HG03159 (cell line): ENCODE data around the gene DGKQ.
"Not testable (repeated sequence)": the region's sequence is repeated elsewhere in the genome, so short reads cannot be mapped to it uniquely, and the experiment has no call there.

Experiments
- ATAC-seq: cut with Tn5 transposase; IDR thresholded peaks from one replicate; pipeline ENCODE4 v1.9.1; 2021; ENCODE audit warnings: mild to moderate bottlenecking, moderate library complexity; ENCODE audit not compliant: unreplicated experiment

The DGKQ gene

GRCh38 chr4:929096-929765 is 44.1 kb downstream of the DGKQ start:
- ATAC-seq = no peak

DNA sequence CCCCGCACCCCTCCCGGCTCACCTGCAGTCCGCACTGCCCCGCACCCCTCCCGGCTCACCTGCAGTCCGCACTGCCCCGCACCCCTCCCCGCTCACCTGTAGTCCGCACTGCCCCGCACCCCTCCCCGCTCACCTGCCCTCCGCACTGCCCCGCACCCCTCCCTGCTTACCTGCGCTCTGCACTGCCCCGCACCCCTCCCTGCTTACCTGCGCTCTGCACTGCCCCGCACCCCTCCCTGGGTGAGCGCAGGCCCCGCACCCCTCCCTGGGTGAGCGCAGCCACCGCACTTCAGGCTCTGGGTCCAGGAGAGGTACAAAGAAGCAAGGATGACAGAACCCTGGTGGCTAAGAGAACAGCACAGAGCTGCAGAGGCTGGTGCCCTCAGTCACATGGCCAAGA is 45.8 kb downstream of the DGKQ start:
- ATAC-seq = not testable (repeated sequence)

GRCh38 chr4:926538-926937 is 46.8 kb downstream of the DGKQ start:
- ATAC-seq = no peak

DNA sequence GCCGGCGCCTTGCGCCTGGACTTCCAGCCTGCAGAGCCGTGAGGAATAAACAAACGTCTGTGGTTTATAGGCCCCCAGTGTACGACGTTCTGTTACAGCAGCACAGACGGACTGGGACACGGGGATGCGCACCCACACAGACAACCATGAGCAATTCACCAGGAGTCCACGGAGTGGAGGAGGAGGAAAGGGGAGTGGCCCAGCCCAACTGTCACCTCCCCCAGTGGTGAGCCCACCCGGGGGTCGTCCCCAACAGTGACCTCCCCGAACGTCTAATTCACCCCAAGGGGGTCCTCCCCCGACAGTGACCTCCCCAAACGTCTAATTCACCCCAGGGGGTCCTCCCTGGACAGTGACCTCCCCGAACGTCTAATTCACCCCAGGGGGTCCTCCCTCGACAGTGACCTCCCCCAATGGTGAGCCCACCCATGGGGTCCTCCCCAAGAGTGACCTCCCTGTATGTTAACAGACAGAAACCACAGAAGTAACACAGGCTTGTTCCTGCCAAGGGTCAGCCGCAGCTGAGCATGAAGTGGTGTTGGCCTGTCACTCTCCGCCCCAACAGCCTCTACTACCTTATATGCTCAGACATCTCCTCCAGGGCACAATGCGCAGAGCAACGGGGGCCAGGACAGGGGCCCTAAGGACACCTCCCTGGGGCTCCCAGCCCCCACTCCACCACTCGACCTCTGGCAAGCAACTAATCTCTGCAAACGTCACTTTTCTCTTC is 47.4 kb downstream of the DGKQ start:
- no peak for ATAC-seq

GRCh38 chr4:925171-925570 is 48.2 kb downstream of the DGKQ start:
- no peak for ATAC-seq

- peak; percentile 45 for ATAC-seq
Observed at GRCh38 chr4:924107-925096, 49.0 kb downstream of the DGKQ start.

- peak; percentile 64 for ATAC-seq
Observed at GRCh38 chr4:921830-922331, 51.5 kb downstream of the DGKQ start.

DNA sequence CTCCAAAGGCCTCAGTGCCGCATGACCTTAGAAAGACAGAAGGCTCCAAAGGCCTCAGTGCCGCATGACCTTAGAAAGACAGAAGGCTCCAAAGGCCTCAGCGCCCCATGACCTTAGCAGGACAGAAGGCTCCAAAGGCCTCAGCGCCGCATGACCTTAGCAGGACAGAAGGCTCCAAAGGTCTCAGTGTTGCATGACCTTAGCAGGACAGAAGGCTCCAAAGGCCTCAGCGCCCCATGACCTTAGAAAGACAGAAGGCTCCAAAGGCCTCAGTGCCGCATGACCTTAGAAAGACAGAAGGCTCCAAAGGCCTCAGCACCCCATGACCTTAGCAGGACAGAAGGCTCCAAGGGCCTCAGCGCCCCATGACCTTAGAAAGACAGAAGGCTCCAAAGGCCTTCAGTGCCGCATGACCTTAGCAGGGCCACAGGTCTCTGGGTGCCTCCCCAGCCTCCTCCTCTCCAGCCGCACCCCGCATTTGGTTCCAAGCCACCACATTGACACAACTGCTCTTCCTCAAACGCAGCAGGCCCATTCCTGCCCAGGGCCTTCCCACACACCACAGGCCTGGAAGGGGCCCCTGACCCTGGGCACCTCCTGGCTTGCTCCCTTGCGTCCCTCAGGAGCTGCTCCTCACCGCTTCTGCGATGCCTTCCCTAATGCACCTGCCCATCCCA is 54.2 kb downstream of the DGKQ start:
- not testable (repeated sequence) for ATAC-seq

DNA sequence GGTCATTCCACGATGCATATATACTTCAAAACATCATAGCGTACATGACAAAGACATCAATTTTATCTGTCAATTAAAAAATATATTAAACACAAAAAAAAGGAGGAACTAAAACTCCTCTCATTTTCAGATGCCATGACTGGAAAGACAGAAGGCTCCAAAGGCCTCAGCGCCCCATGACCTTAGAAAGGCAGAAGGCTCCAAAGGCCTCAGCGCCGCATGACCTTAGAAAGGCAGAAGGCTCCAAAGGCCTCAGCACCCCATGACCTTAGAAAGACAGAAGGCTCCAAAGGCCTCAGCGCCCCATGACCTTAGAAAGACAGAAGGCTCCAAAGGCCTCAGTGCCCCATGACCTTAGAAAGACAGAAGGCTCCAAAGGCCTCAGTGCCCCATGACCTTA is 54.8 kb downstream of the DGKQ start:
- not testable (repeated sequence) for ATAC-seq

GRCh38 chr4:917992-918391 is 55.4 kb downstream of the DGKQ start:
- no peak for ATAC-seq

DNA sequence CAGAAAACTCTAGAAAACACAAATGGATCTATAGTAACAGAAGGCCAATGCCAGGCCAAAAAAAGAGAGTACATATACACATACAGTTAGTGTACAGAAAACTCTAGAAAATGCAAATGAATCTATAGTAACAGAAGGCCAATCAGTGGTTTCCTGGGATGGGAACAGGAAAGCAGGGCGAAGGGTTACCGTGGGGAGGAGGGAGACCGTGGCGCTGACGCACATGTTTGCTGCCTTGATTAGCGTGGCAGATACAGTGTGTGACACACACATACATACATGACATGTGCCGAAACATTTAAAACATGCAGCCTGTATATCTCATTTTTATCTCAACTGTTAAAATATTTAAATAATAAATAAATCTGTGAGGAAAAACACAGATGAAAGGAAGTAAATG is 55.9 kb downstream of the DGKQ start:
- ATAC-seq = no peak

GRCh38 chr4:915595-915994 is 57.8 kb downstream of the DGKQ start:
- no peak for ATAC-seq

GRCh38 chr4:915041-915474 is 58.3 kb downstream of the DGKQ start:
- no peak for ATAC-seq

DNA sequence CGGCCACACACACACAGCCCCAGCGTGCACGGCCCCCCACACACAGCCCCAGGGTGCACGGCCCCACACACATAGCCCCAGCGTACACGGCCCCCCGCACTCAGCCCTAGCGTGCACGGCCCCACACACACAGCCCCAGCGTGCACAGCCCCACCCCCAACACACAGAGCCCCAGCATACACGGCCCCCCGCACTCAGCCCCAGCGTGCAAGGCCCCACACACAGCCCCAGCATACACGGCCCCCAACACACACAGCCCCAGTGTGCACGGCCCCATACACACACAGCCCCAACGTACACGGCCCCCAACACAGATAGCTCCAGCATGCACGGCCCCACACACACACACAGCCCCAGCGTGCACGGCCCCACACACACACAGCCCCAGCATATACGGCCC is 58.8 kb downstream of the DGKQ start:
- ATAC-seq = no peak

DNA sequence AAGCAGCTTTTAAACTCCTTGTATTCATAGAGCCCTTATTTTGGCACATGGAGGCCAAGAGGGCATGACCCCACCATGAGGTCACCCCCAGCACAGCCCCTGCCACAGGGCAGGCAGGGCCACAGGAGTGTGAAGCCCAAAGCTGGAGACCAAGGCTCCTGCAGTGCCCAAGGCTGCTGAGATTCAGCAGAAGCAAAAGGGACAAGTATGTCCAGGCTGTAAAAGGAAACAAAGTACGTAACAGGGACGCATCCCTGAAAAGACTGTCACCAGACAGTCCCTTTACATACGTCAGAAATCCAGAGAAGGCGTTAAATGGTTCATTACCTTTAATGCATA is 60.1 kb downstream of the DGKQ start:
- ATAC-seq = no peak

- ATAC-seq = no peak
Observed at GRCh38 chr4:912548-913279, 60.7 kb downstream of the DGKQ start.

DNA sequence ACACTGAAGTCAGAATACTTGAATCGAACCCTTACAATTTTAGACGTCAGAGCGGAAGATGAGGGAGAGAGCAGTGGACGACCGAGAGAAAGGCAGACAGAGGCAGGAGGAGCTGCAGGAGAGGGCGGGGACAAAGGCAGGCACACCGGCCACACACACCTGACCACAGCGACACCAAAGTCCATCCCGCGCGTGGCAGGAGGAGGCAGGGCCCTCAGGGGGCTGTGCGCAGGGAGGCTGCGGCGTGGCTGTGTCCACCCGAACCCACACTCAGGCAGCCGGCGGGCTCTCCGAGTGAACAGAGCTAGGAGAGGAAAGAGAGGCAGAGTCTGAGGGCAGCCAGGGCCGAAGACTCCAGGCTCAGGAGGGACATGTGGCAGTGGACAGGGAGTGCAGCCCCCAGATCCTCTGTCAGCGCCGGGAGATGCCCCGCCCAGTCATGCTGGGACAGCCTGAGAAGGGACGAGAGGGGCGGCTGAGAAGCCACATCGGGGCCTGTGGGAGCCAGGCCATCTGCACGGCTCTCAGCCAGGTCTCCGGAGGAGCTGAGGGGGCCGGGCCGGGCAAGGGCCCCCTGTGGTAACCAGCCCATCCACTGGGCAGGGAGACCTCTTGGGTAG is 61.4 kb downstream of the DGKQ start:
- no peak for ATAC-seq

- ATAC-seq = no peak
Observed at GRCh38 chr4:911221-911751, 62.1 kb downstream of the DGKQ start.

DNA sequence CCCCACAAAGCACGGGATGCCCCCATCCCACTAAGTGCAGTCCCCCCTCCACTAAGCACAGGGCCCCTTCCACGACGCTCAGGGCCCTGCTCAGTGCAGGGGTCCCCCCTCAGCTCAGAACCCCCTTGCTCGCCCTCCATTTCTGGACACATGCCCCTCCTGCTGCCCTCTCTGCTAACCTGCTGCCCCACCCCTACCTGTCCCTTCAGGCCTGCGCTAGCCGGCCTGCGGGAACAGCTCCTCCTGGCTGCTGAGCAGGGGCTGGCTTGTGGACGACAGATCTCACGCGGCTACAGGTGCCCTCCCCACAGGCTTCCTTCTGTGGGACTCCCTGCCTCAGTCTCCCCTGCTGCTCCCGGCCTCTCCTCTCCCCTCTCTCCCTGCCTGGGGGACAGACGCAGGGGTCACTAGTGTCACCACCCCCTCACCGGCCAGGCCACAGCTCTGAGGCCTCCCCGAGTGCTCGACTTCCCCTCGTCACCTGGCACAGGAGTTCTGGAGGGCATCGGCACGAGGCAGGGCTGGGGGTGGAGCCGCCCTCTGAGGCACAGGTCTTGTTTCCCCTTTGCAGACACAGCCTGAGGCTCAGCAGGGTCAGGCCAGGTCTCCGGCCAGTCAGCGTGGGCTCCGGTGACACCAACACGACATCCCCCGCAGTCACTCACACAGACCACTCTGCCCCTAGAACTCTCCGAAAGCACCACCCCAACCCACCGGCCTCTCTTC is 62.8 kb downstream of the DGKQ start:
- no peak for ATAC-seq
